Ammon's horn (tissue), 1 donor: ENCODE data around the gene YPEL1.
A peak's percentile ranks its signal among the peaks of the same experiment; 100 is the strongest.
"Not testable (repeated sequence)": the region's sequence is repeated elsewhere in the genome, so short reads cannot be mapped to it uniquely, and the experiment has no call there.

Experiments
- DNase-seq: peaks from one replicate; pipeline ENCODE4 v3.0.0-alpha.2; 2016; ENCODE audit warnings: low spot score

YPEL1 gene

GRCh38 chr22:21721195-21721852 lies 14.3 kb downstream of the YPEL1 start:
- DNase-seq = not testable (repeated sequence)

GRCh38 chr22:21720191-21720859 lies 15.3 kb downstream of the YPEL1 start:
- not testable (repeated sequence) for DNase-seq

DNA sequence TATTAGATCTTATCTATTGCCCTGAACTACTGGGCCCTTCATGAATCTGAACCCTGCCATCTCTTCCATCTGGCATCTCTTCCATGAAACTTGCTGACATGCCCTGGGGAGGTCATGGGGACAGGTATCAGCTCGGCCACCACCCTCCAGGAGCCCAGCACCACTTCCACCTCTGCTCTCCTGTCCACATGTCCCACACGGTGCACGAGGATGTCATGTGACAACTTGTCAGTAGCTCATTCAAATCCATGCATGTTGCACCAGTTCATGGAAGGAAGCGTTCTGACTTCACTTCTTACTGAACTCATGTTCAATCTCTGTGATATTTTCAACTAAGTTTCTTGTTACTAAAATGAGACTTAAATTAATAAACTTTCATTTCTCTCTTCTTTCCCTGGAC lies 16.6 kb downstream of the YPEL1 start:
- no peak for DNase-seq

- no peak for DNase-seq
These were observed 17.1 kb downstream of the YPEL1 start for GRCh38 chr22:21718499-21718898.

DNA sequence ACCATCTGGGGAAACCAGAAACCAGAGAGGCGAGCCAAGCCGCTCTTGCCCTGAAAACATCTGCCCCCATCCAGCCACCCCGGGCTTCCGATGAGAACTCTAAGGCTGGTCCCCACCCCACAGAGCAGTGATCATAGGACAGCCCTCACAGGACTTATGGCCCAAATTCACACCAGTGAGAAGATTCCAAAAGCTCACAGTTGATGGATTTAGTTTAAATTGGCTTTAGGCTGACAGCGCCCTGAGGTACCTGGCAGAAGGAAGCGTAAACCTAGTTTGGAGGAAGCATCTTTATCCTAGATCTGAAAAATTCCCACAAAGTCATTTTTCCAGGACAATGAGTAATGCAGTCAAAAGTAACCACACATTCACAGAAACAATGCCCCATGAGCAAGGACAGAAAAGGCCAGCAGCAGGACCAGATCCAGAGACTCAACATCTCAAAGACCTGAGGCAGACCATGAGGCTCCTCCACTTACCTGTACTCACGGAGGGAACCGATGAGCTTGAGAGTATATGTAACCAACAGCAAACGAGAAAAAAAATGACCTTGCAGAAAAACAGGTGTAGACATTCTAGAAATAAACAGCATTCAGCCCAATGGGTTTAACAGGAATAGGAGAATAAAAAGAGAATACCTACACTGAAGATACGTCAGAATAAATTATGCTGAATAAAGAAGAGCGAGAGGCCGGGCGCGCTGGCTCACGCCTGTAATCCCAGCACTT lies 19.0 kb downstream of the YPEL1 start:
- DNase-seq = not testable (repeated sequence)

GRCh38 chr22:21714786-21715185 lies 20.8 kb downstream of the YPEL1 start:
- DNase-seq = no peak

DNA sequence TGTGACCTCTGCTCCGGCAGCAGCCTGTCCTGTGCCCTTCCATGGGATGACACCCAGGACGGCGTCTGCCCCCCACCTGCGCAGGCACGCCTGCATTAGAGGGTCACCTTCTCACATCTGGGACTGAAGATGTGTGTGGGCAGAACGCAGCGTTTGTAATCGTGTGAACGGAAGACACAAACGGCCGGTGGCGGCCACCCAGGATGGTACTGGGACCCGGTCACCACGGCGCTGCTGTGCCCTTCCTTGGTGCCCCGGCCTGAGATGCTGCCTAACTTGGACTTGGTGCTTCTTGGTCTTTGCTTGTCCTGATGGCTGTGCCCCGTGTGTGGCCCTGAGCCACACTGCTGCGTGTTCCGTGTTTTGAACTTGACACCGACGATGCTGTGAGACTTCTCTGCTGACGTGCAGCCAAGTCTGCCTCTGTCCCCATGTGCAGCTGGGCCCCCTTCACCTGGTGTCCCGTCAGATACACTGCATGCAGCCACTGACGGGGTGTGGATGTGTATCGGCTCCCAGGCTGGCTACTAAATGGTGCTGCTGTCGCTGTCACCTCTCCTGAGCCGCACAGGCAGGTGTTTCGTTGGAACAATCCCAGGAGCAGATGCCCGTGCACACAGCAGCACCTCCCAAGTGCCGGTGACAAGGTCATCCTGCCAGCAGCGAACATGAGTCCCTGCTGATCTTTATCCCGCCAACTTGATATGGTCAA lies 21.4 kb downstream of the YPEL1 start:
- no peak for DNase-seq

- DNase-seq = no peak
These were observed 22.1 kb downstream of the YPEL1 start for GRCh38 chr22:21713428-21714058.

DNA sequence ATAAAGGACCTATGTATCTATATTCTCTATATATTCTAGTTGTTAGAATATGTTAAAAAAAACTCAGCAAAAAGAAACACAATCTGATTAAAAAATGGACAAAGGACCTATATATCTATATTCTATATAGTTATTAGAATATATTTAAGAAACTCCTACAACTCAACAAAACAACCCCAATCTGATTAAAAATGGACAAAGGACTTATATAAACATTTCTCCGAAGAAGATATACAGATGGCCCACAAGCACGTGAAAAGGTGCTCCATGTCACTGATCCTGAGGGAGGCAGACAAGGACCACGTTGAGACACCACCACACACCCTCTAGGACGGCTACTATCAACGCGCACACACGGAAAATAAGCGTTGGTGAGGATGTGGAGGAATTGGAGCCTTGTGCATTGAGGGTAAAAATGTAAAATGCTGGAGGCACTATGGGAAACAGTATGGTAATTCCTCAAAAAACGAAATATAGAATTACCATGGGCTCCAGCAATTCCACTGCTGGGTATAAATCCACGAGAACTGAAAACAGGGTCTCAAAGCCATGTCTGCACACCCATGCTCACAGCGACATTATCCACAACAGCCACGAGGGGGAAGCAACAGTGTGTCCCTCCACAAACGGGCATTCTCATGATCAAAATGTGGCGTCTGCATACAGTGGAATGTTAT lies 22.7 kb downstream of the YPEL1 start:
- peak; percentile 93 for DNase-seq

DNA sequence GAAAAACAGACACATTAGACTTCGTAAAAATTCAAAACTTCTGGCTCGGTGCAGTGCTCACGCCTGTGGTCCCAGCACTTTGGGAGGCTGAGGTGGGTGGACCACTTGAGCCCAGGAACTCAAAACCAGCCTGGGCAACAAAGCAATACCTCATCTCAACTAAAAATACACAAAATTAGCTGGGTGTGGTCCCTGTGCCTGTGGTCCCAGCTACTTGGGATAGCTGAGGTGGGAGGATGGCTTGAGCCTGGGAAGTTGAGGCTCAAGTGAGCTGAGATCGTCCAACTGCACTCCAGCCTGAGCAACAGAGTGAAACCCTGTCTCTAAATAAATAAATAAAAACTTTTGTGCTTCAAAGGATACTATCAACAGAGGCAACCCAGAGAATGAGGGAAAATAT lies 23.7 kb downstream of the YPEL1 start:
- no peak for DNase-seq

GRCh38 chr22:21710156-21710555 lies 25.4 kb downstream of the YPEL1 start:
- no peak for DNase-seq

- no peak for DNase-seq
These were observed 25.9 kb downstream of the YPEL1 start for GRCh38 chr22:21709688-21710087.

DNA sequence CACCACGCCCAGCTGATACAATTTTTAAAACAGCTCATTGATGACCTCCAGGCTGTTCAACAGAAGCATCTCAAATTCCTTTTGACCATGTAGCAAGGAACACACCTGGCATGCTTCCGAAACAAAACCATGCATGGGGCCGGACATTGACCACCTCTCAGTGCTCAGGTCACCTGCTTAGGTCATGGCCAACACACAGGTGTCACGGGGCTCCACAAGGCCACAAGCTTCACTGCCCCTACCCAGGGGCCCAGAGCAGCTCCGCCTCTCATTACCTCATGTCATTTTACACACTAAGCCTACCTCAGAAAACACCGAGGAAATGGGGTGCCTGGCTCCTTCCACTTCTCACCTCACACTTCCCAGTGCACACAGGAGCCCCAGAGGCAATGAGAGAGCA lies 26.6 kb downstream of the YPEL1 start:
- no peak for DNase-seq

DNA sequence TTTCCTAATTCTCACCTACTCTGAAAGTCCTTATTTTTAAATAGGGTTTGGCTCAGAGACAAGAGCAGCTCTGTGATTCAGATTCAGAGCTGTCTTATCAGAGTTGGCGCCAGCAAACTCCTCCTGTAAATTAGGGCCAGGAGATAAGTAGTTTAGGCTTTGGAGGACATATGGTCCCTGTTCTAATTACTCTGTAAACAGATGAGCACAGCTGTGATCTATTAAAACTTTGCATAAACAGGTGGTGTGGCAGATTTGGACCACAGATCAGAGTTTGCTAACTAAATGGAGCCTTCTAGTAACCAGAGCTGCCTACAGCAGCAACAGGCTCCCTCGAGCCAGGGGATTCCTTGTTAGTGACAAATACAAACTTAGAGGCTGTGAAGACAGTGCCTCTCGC lies 27.9 kb downstream of the YPEL1 start:
- DNase-seq = no peak

GRCh38 chr22:21703684-21704316 lies 31.8 kb downstream of the YPEL1 start:
- no peak for DNase-seq

DNA sequence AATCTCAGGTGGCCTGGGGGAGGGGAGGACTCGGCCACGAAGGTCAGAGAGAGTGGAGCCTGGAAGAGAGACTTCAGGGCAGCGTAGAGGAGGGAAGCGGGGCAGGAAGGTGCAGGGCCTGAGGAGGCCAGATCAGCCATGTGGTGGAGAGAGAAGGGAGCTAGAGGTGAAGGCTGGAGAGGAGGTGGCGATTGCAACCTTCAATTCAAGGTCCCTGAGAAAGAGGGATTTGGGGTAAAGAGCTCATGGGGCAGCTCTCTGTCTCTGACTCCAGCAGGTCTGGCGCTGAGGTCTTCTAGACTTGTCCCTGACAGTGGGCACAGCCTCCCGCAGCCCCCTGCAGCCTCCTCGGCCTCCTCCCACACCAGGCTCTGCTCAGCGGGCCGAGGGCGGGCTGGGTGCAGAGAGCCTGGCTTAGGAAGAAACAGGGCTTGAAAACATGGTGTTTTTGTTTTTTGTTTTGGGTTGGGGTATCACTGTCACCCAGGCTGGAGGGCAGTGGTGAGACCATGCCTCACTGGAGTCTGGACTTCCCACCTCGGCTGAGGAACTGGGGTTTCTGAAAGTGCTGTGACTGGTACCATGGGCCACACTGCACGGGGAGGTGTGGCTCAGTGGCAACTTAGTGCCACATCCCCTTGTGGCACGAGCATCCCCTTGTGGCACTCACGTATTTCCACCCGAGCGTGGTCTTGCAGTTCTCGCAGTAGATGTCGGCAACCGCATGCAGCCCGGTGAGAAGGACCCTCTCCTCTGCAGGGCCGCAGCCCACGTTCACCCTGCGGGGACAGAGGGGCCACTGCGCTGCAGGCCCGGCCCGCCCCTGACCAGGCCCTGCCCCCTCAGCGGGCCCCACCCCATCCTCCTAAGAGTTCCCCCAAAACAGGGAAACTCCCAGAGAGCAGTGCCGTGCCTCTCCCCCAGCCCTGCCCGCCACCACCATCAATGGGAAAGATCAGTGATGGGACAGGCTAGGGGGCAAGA lies 32.6 kb downstream of the YPEL1 start:
- DNase-seq = no peak

DNA sequence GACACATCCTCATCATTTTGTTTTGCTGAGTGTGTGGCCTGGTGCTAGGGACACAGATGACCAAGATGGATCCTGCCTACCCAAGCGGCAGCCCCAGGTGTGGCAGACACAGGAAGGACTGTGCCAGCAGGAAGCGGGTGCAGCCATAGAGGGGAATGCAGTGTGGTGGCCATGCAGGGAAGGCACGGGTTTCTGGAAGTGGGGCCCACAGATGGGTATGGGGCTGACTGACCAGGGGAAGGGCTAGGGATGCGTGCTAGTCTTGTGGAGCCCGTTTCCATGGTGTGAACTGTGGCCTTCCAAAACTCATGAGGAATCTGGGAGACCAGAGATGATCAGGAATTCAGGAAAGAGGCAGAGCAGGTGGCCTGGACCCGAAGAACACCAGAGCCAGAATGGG lies 33.5 kb downstream of the YPEL1 start:
- no peak for DNase-seq

GRCh38 chr22:21701384-21701971 lies 34.1 kb downstream of the YPEL1 start:
- DNase-seq = no peak

GRCh38 chr22:21700822-21701221 lies 34.8 kb downstream of the YPEL1 start:
- DNase-seq = no peak
